Mesodermal cell (in vitro differentiated cells): ENCODE measurements around the gene LRRC27.
"Not testable (repeated sequence)": the region's sequence is repeated elsewhere in the genome, so short reads cannot be mapped to it uniquely, and the experiment has no call there.

Source experiments
- H3K27ac ChIP-seq: 2 replicates; pipeline ENCODE4 v1.7.0; 2013; ENCODE audit warnings: mild to moderate bottlenecking, low read depth, low read length, moderate library complexity; ENCODE audit not compliant: severe bottlenecking
- H3K36me3 ChIP-seq: 2 replicates; pipeline ENCODE4 v1.7.1; 2013; ENCODE audit warnings: mild to moderate bottlenecking, low read length, moderate library complexity; ENCODE audit not compliant: control insufficient read depth, insufficient read depth
- H3K4me1 ChIP-seq: one replicate; pipeline ENCODE4 v1.7.1; 2013; ENCODE audit warnings: mild to moderate bottlenecking, low read length; ENCODE audit not compliant: insufficient read depth, control insufficient read depth, poor library complexity, severe bottlenecking
- H3K4me3 ChIP-seq: 2 replicates; pipeline ENCODE4 v1.7.0; 2013; ENCODE audit warnings: low read length, control low read depth, mild to moderate bottlenecking; ENCODE audit not compliant: insufficient read depth, poor library complexity, severe bottlenecking; ENCODE audit errors: extremely low read depth
- H3K9me3 ChIP-seq: 2 replicates; pipeline ENCODE4 v1.7.1; 2013; ENCODE audit warnings: mild to moderate bottlenecking, low read length, moderate library complexity; ENCODE audit not compliant: control insufficient read depth
- whole genome bisulfite sequencing, 2 experiments: methylation state at CpG; one replicate each; pipeline ENCODE4 v1.1.5; 2013; ENCODE audit warnings: missing lambda C conversion rate in 2 of 2; ENCODE audit not compliant: insufficient coverage in 2 of 2; 5-methylcytosine and 5-hydroxymethylcytosine counted together

The LRRC27 gene

DNA sequence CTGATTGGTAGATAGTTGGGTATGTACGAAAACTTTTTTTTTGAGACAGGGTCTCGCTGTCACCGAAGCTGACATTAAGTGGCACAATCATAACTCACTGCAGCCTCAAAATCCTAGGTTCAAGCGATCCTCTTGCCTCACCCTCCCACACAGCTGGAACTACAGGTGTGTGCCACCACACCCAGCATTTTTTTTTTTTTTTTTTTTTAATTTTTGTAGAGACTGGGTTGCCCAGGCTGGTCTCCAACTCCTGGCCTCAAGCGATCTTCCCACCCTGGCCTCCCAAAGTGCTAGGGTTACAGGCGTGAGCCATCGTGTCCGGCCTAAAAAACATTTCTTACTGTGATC is 1.5 kb upstream of the LRRC27 start:
- 92 to 94% methylated on average over 4 to 7 of the region's 8 CpGs for WGBS, 2 experiments

DNA sequence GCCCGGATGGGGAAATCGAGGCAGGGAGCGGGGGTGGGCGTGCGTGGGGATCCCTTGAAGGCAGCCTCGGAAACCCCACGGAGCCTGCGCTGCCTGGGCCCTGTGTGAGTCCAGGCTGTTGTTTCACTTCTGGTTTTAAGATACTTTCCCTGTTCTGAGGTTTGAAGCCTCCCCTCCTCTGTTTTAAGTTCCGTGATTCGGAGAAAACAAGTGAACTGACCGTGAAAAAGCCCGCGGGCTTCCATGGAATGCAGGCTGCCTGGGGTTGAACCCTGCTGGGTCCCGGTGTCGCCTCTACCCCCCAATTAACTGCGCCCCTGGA is 401 bp downstream of the LRRC27 start:
- H3K4me3 ChIP-seq, result peak overlapping the region; percentile 94
- WGBS, 2 experiments, result 22 to 36% methylated on average over 15 to 16 of the region's 16 CpGs
- H3K36me3 ChIP-seq, result peaks cover 18% of the 10 kb centered on the region
- peaks cover 18% of the 10 kb centered on the region for H3K4me1 ChIP-seq
- peak overlapping the region; percentile 60 for H3K27ac ChIP-seq
- no peaks in the 10 kb centered on the region for H3K9me3 ChIP-seq

More for the DNA sequence above, 1.5 kb upstream of the LRRC27 start:
- Histone ChIP-seq H3K36me3 (peaks cover 37% of the 10 kb centered on the region), H3K27ac (peak overlapping the region; percentile 54), H3K4me1 (peaks cover 6% of the 10 kb centered on the region), H3K9me3 (no peaks in the 10 kb centered on the region), H3K4me3 (peak overlapping the region; percentile 94)

DNA sequence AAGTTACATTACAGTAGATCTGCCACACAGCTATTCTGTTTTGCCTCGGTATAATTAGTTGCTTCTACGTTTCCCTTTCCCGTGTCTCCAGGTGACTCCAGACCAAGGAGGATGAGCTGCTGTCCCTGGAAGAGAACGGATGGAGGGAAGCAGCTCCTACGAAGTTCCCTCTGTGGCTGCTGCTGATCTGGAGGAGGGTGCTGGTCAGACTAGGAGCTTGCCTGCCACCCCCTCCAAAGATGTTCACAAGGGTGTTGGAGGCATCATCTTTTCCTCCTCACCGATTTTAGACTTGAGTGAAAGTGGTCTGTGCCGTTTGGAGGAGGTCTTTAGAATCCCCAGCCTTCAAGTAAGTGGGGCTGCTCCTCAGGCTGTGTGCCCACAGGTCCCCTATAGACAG is 1.4 kb downstream of the LRRC27 start:
- Histone ChIP-seq H3K4me3 (no peak overlapping the region), H3K9me3 (no peaks in the 10 kb centered on the region), H3K36me3 (peaks cover 12% of the 10 kb centered on the region), H3K27ac (no peak overlapping the region), H3K4me1 (peaks cover 18% of the 10 kb centered on the region)
- WGBS, 2 experiments, result 94 to 96% methylated on average over 6 to 7 of the region's 7 CpGs

DNA sequence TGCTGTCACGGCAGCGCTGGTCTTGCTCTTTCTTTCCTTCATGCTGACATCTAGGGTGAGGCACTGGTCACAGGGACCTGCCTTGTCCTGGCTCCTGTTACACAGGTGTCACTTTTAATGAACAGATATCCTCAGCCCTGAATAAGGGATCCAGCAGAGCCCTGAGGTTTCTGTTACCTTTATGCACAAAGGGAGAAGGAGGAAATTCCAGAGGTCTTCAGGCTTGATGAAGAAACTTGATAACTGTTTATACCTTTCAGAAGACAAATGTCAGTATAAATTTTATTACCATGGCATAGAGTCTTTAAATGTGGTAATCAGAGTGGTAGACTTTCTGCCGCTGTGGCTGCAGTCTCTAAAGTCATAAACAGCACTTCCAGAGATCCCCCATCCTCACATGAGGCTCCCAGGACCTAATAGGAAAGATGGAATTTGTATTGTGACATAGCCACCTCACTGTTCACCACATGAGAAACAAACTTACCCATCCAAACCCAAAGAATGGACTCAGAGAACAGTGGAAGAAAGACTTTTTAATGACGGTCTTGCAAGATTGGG is 2.7 kb downstream of the LRRC27 start:
- Histone ChIP-seq H3K9me3 (no peaks in the 10 kb centered on the region), H3K27ac (no peak overlapping the region), H3K4me1 (peaks cover 12% of the 10 kb centered on the region), H3K4me3 (no peak overlapping the region), H3K36me3 (peaks cover 14% of the 10 kb centered on the region)
- WGBS, 2 experiments, result 89 to 91% methylated on average over 3 to 4 of the region's 4 CpGs

DNA sequence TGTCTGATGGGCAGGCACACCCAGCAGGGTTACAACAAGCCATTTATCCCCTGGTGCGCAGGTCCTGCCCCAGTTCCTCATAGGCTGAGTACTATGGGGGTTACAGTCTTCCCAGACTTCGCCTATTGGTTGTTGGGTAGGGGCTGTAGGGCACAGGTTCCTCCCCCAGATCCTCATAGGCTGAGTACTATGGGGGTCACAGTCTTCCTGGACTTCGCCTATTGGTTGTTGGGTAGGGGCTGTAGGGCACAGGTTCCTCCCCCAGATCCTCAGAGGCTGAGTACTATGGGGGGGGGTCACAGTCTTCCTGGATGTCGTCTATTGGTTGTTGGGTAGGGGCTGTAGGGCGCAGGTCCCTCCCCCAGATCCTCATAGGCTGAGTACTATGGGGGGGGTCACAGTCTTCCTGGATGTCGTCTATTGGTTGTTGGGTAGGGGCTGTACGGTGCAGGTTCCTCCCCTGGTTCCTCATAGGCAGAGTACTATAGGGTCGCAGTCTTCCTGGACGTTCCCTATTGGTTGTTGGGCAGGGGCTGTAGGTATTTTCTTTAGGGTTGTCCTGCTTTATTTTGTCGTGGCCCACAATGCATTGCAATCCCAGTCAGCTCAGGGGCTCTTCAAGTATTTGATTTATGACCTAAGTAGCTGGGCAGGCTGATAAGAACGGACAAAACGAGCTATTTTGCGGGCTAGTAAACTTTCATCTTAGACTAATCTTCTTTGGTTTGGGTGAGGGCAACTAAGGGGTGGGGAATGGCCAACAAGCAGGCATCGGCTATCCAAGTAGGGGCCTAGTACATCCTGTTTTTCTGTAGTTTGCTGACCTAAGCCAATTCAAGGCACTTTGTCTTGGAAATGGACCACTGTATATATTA is 3.4 kb downstream of the LRRC27 start:
- no peaks in the 10 kb centered on the region for H3K9me3 ChIP-seq
- H3K36me3 ChIP-seq, result peaks cover 21% of the 10 kb centered on the region
- peak overlapping the region; percentile 82 for H3K27ac ChIP-seq
- H3K4me1 ChIP-seq, result peaks cover 12% of the 10 kb centered on the region
- 91 to 94% methylated on average over 6 to 9 of the region's 14 CpGs for WGBS, 2 experiments
- no peak overlapping the region for H3K4me3 ChIP-seq

DNA sequence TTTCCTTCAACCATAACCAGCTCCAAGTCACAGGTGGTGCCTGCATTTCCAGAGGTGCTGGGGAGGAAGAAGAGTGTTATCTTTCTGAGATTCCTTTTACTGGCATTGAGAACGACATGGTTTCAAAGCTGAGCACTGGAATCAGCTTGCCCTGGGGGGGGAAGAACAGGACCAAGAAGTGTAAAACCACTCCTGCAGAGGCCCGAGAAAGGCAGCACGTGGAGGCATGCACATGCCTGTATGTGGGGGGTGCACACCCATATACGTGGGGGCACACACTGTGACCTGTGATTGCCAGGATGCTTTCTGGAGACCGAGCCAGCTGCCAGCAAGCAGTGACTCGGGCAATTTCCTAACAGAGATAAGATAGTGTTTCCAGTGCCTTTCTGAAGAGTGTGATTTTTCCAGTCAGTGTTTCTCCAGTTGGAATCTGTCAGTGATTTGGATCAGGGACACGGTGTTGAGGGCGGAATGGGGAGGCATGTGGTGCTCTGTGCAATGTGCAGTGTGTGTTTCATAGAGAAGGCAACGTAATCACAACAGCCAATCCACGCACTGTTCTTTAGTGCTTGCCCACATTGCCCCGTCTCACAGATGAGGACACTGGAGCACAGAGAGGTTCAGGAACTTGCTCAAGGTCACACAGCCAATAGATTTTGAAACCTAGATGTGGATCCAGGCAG is 4.2 kb downstream of the LRRC27 start:
- Histone ChIP-seq H3K4me1 (peaks cover 12% of the 10 kb centered on the region), H3K36me3 (peaks cover 21% of the 10 kb centered on the region), H3K27ac (peak overlapping the region; percentile 82), H3K4me3 (no peak overlapping the region), H3K9me3 (no peaks in the 10 kb centered on the region)
- WGBS, 2 experiments, result 89 to 91% methylated on average over 9 to 11 of the region's 11 CpGs

DNA sequence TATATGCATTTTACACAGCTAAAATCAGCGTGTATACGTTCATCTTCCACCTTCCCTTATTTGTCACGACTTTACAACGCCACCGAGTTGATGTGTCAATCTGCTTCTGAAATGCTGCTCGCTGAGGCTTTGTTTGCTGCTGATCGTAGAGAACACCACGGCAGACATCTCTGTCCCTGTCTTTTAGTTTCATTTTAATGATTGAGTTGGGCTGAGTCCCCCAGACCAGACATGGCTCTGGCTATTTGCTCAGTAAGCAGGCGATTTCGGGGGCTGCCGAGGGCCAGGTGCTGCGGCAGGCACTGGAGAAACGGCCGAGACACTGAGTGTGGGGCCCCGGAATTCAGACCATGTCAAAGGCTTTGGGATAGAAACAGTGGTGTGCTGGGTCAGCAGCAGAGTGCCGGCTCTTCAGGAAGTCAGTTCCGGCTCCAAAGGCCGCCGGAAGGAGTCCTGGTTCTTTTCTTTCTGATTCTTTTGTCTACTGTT is 5.0 kb downstream of the LRRC27 start:
- Histone ChIP-seq H3K4me3 (no peak overlapping the region), H3K36me3 (peaks cover 21% of the 10 kb centered on the region), H3K27ac (peak overlapping the region; percentile 82), H3K4me1 (peaks cover 12% of the 10 kb centered on the region), H3K9me3 (no peaks in the 10 kb centered on the region)
- 60 to 69% methylated on average over 15 to 16 of the region's 19 CpGs for WGBS, 2 experiments

DNA sequence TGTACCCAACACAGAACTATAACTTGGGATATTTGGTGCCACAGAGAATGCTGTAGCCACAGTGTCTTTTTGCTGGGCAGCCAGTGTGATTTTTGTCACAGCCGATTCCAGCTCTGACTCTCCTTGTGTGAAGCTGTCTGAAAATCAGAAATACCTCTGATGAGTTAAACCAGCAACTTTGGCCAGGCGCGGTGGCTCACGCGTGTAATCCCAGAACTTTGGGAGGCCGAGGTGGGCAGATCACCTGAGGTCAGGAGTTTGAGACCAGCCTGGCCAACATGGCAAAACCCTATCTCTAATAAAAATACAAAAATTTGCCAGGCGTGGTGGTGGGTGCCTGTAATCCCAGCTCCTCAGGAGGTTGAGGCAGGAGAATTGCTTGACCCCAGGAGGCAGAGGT is 5.9 kb downstream of the LRRC27 start:
- H3K4me3 ChIP-seq, result not testable (repeated sequence)

DNA sequence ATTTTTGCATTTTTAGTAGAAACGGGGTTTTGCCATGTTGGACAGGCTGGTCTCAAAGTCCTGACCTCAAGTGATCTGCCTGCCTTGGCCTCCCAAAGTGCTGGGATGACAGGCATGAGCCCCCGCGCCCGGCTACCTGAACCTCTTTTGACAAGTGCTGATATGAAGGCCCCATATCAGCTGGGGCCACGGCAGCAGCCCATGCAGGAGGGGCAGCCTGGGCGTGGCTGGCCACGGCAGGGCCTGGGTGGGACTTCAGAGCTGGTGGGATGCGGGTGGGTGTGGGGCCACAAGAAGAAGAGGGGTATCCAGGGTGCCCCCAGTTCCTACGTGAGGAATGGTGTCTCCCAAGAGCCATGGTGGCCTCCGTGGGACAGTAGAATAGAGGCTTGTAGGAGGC is 6.9 kb downstream of the LRRC27 start:
- 89 to 96% methylated on average over 8 to 10 of the region's 10 CpGs for WGBS, 2 experiments
- H3K9me3 ChIP-seq, result no peaks in the 10 kb centered on the region
- peaks cover 25% of the 10 kb centered on the region for H3K36me3 ChIP-seq
- H3K27ac ChIP-seq, result no peak overlapping the region
- H3K4me3 ChIP-seq, result no peak overlapping the region
- peaks cover 12% of the 10 kb centered on the region for H3K4me1 ChIP-seq

More for the DNA sequence above, 5.9 kb downstream of the LRRC27 start:
- not testable (repeated sequence) for H3K27ac ChIP-seq, H3K9me3 ChIP-seq
- 93 to 94% methylated on average over 6 to 7 of the region's 7 CpGs for WGBS, 2 experiments
- peaks cover 12% of the 10 kb centered on the region for H3K4me1 ChIP-seq
- H3K36me3 ChIP-seq, result peaks cover 25% of the 10 kb centered on the region

DNA sequence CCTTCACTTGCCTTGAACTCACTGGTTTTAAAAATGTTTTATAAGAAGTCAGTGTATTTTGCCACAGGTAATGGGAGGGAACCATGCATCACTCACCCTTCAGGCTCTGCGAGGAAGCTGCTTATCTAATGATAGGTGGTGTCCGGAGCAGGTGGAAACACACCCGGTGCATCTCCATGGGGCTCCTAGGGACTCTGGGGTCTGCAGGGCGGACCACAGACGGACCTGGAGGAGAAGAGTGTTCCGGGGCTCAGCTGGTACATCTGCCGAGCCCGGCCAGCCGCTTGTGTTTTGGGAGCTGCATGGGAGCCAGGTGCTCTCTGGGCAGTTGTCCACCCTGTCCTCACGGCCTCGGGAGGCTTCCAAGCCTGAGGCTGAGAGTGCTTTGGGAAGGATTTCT is 7.3 kb downstream of the LRRC27 start:
- Histone ChIP-seq H3K27ac (no peak overlapping the region), H3K36me3 (peaks cover 25% of the 10 kb centered on the region), H3K4me3 (no peak overlapping the region), H3K4me1 (peaks cover 12% of the 10 kb centered on the region), H3K9me3 (no peaks in the 10 kb centered on the region)
- WGBS, 2 experiments, result 92 to 98% methylated on average over 5 to 11 of the region's 11 CpGs
